GM12873 (cell line): ENCODE results near the gene ATP4A.

ENCODE experiments used
- CTCF ChIP-seq: IDR thresholded peaks from 2 replicates; pipeline ENCODE4 v1.5.1; 2012; ENCODE audit warnings: low read depth, mild to moderate bottlenecking, moderate library complexity, low read length, control low read depth; ENCODE audit not compliant: insufficient read depth; ENCODE audit errors: missing control alignments

ATP4A gene

GRCh38 chr19:35514282-35514809 is 49.1 kb downstream of the ATP4A start:
- no peak for TF ChIP-seq CTCF

DNA sequence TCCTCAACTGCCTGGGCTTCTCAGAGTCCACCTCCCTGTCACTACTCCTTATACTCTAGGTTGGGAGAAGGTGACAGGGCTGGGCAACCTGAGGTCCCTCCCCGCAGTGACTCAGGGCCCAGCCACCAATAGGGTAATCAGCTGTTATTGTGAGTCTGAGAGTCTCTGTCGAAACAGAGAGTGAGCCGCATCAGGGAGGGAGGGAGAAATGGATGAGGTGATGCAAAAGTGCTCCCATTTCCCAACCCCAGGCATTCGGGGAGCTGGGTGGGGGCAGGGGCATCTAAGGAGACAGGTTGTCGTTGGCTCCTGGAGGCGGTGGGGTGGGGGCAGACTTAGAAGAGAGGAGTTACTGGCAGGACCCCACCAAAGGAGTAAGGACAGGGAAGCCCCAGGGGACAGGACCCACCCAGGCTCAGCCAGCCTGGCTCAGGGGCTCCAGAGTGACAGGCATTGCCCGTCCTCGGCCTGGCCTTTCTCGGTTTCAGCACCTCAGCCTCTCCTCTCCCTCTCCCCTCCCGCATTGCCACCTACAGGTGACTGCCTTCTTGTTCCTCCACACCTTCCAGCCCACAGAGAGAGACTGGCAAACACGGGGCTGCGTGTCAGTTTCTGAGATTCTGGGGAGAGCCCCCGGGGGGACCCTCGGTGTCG is 49.7 kb downstream of the ATP4A start, which contains the start of gene DMKN:
Gene DMKN, minus strand, starts transcription at position 22 of the 654 bp plus-strand sequence. CDS start 174 bp downstream, outside the sequence.
- peak; percentile 24 for TF ChIP-seq CTCF

DNA sequence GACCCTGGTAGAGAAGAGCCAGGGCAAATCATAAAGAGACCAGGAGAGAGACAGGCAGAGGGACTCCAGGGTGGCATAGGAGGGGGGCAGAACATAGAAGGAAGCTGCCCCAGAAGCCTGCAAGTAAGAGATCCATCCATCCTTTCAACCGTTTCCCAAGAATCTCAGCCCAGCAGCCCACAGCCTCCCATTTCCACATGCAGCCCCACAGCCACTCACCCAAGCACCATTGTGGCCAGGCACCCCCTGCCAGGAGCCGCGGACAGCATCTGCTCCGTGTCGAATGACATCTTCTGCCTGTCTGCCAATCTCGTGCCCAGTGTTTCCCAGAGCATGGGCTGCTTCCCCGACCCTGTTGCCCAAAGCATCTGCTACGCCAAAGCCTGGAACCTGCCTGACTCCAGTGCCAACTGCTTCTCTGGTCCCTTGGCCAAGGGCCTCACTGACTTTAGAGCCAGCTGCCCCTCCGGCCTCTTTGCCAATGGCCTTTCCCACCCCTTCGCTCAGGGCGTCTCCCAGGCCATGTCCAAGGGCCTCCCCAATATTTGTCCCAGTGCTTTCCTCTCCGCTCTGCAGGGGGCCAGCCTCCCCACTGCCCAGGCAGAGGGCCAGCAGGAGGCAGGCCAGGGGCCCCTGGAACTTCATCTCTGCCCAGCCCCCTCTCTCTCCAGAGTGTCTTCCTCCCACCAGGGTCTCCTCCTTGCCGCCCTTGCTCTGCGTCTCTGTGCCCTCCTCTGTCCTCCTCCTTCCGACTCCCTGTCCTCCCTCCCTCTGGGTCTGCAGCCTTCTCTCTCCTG is 50.4 kb downstream of the ATP4A start:
- no peak for TF ChIP-seq CTCF

- TF ChIP-seq CTCF: no peak
These were observed 52.1 kb downstream of the ATP4A start for GRCh38 chr19:35511337-35511736.

- TF ChIP-seq CTCF: no peak
These were observed 52.9 kb downstream of the ATP4A start for GRCh38 chr19:35510626-35510964.

GRCh38 chr19:35509861-35510625 is 53.4 kb downstream of the ATP4A start:
- peak; percentile 95 for TF ChIP-seq CTCF
